Kidney epithelial cell (primary cell): Measurements from ENCODE around the gene RIN3. TPM values are rescaled to one million over a fixed set of nuclear protein-coding genes. Genes with fewer than 3 reads are reported as not detected.

Experiments
- DNase-seq: peaks from one replicate; pipeline ENCODE4 v3.0.0-alpha.2; 2010; ENCODE audit warnings: low read depth
- H3K27me3 ChIP-seq: 2 replicates; pipeline ENCODE4 v1.6.0; 2011; ENCODE audit warnings: low read length; ENCODE audit not compliant: control insufficient read depth, insufficient read depth
- H3K36me3 ChIP-seq: 2 replicates; pipeline ENCODE4 v1.5.1; 2011; ENCODE audit warnings: low read length; ENCODE audit not compliant: control insufficient read depth, insufficient read depth
- H3K4me3 ChIP-seq: 2 replicates; pipeline ENCODE4 v1.5.1; 2011; ENCODE audit warnings: low read depth, mild to moderate bottlenecking, control low read depth, low read length
- CTCF ChIP-seq: IDR thresholded peaks from 2 replicates; pipeline ENCODE4 v1.5.1; 2011; ENCODE audit warnings: mild to moderate bottlenecking, moderate library complexity, low read length, control low read depth, inconsistent platforms; ENCODE audit not compliant: insufficient read depth, poor library complexity, severe bottlenecking
- total RNA-seq: library from RNA; depleted of rRNA; stranded (reverse); fragments of >200 nt; gene quantifications from 2 replicates; pipeline ENCODE4 v1.2.3, GENCODE V29; 2015

RIN3 gene
- total RNA-seq, 1 donor from 2014 or later, result 6.0 TPM

GRCh38 chr14:92724516-92725340 lies 211.1 kb downstream of the RIN3 start:
- no peak for TF ChIP-seq CTCF
- DNase-seq, result no peak
- Histone ChIP-seq H3K27me3 (no peaks in the 10 kb centered on the region), H3K4me3 (no peak overlapping the region), H3K36me3 (no peaks in the 10 kb centered on the region)

GRCh38 chr14:92726135-92726932 lies 212.8 kb downstream of the RIN3 start:
- Histone ChIP-seq H3K4me3 (no peak overlapping the region), H3K27me3 (no peaks in the 10 kb centered on the region), H3K36me3 (no peaks in the 10 kb centered on the region)
- TF ChIP-seq CTCF, result no peak
- peak; percentile 57 for DNase-seq

GRCh38 chr14:92726933-92727262 lies 213.3 kb downstream of the RIN3 start:
- Histone ChIP-seq H3K27me3 (no peaks in the 10 kb centered on the region), H3K36me3 (no peaks in the 10 kb centered on the region), H3K4me3 (no peak overlapping the region)
- no peak for DNase-seq
- no peak for TF ChIP-seq CTCF

GRCh38 chr14:92728759-92729364 lies 215.3 kb downstream of the RIN3 start:
- TF ChIP-seq CTCF, result no peak
- Histone ChIP-seq H3K36me3 (peaks cover 2% of the 10 kb centered on the region), H3K4me3 (no peak overlapping the region), H3K27me3 (no peaks in the 10 kb centered on the region)
- peak; percentile 79 for DNase-seq

GRCh38 chr14:92729634-92730358 lies 216.2 kb downstream of the RIN3 start:
- no peak for TF ChIP-seq CTCF
- Histone ChIP-seq H3K27me3 (no peaks in the 10 kb centered on the region), H3K4me3 (no peak overlapping the region), H3K36me3 (peaks cover 2% of the 10 kb centered on the region)
- DNase-seq, result peak; percentile 54
